ENCODE data around the gene CDH4. TPM values are rescaled to one million over a fixed set of nuclear protein-coding genes. Genes with fewer than 3 reads are reported as not detected.

The CDH4 gene
- total RNA-seq, 1 experiment from 2014 or later = 5.3 TPM

- no peak overlapping the region for H3K27ac Mint-ChIP-seq
- peaks cover 36% of the 10 kb centered on the region for H3K27me3 Mint-ChIP-seq (ENCODE audit: low read depth)
- no peak overlapping the region for H3K4me3 Mint-ChIP-seq
- ChIA-PET POLR2A (no interaction called here), CTCF (no interaction called here)
- no peak for DNase-seq (ENCODE audit: low spot score)
- H3K4me1 Mint-ChIP-seq = no peaks in the 10 kb centered on the region
- no peak for ATAC-seq
- no peaks in the 10 kb centered on the region; the same call in 1 of the 2 replicates for H3K36me3 Mint-ChIP-seq
- H3K9me3 Mint-ChIP-seq = peaks cover 4% of the 10 kb centered on the region
- TF ChIP-seq ZNF671 (CRISPR knock-in tag; IDR thresholded peaks at IDR 0.05) = no peak
- TF ChIP-seq ZNF532 (CRISPR knock-in tag; IDR thresholded peaks at IDR 0.05; ENCODE audit: borderline replicate concordance) = no peak
- TF ChIP-seq ZNF425 (CRISPR knock-in tag; conservative IDR thresholded peaks at IDR 0.05) = no peak
- no peak for TF ChIP-seq ESRRA (CRISPR knock-in tag; IDR thresholded peaks at IDR 0.05; ENCODE audit: borderline replicate concordance)
- no peak for TF ChIP-seq ZNF138 (CRISPR knock-in tag; conservative IDR thresholded peaks at IDR 0.05)
- no peak for TF ChIP-seq ZNF121 (CRISPR knock-in tag; IDR thresholded peaks at IDR 0.05)
- TF ChIP-seq PRDM15 (CRISPR knock-in tag; IDR thresholded peaks at IDR 0.05) = no peak
- TF ChIP-seq ZNF232 (CRISPR knock-in tag; IDR thresholded peaks at IDR 0.05) = no peak
- TF ChIP-seq SP1 (CRISPR knock-in tag; conservative IDR thresholded peaks at IDR 0.05) = no peak
Observed at GRCh38 chr20:61543931-61544745, 292.1 kb downstream of the CDH4 start.

GRCh38 chr20:61544910-61545889, 293.1 kb downstream of the CDH4 start:
- no peaks in the 10 kb centered on the region for H3K4me1 Mint-ChIP-seq
- DNase-seq (ENCODE audit: low spot score) (no peak), ATAC-seq (no peak)
- CTCF ChIA-PET = no interaction called here
- peaks cover 34% of the 10 kb centered on the region for H3K27me3 Mint-ChIP-seq (ENCODE audit: low read depth)
- no peaks in the 10 kb centered on the region; the same call in 1 of the 2 replicates for H3K36me3 Mint-ChIP-seq
- H3K4me3 Mint-ChIP-seq = no peak overlapping the region
- H3K9me3 Mint-ChIP-seq = peaks cover 4% of the 10 kb centered on the region
- H3K27ac Mint-ChIP-seq = no peak overlapping the region
- POLR2A ChIA-PET = no interaction called here
- TF ChIP-seq ZNF281 (CRISPR knock-in tag; IDR thresholded peaks at IDR 0.05) = no peak
- no peak for TF ChIP-seq GRHL2 (CRISPR knock-in tag; IDR thresholded peaks at IDR 0.05; ENCODE audit: insufficient replicate concordance, severe bottlenecking)
- TF ChIP-seq ZMAT4 (CRISPR knock-in tag; IDR thresholded peaks at IDR 0.05) = no peak
- TF ChIP-seq SP1 (CRISPR knock-in tag; conservative IDR thresholded peaks at IDR 0.05) = no peak
- no peak for TF ChIP-seq FOXP1 (CRISPR knock-in tag; IDR thresholded peaks at IDR 0.05; ENCODE audit: borderline replicate concordance)
- no peak for TF ChIP-seq ZNF138 (CRISPR knock-in tag; conservative IDR thresholded peaks at IDR 0.05)
- TF ChIP-seq SMAD4 (CRISPR knock-in tag; IDR thresholded peaks at IDR 0.05) = no peak
- no peak for TF ChIP-seq CREB1 (CRISPR knock-in tag; IDR thresholded peaks at IDR 0.05)
- no peak for TF ChIP-seq MAX (CRISPR knock-in tag; IDR thresholded peaks at IDR 0.05)
- no peak for TF ChIP-seq RELA (CRISPR knock-in tag; IDR thresholded peaks at IDR 0.05; ENCODE audit: borderline replicate concordance)
